Nephron progenitor cell (in vitro differentiated cells): ENCODE results near the gene PPP1CA.

Experiments
- DNase-seq: peaks from one replicate; pipeline ENCODE4 v3.0.0; 2021
- H3K27ac Mint-ChIP-seq: 2 replicates; pipeline ENCODE4 v1.8.0; 2021; ENCODE audit warnings: mild to moderate bottlenecking, moderate library complexity, mixed read lengths
- H3K27me3 Mint-ChIP-seq: 2 replicates; pipeline ENCODE4 v1.8.0; 2021; ENCODE audit warnings: mild to moderate bottlenecking, low read depth, mixed read lengths; ENCODE audit not compliant: poor library complexity
- H3K36me3 Mint-ChIP-seq: 2 replicates; pipeline ENCODE4 v1.8.0; 2021; ENCODE audit warnings: low read depth, mixed read lengths
- H3K4me1 Mint-ChIP-seq: 2 replicates; pipeline ENCODE4 v1.8.0; 2021; ENCODE audit warnings: mixed read lengths
- H3K4me3 Mint-ChIP-seq: 2 replicates; pipeline ENCODE4 v1.8.0; 2021; ENCODE audit warnings: mild to moderate bottlenecking, moderate library complexity, mixed read lengths
- H3K9me3 Mint-ChIP-seq: 2 replicates; pipeline ENCODE4 v1.8.0; 2021; ENCODE audit warnings: mild to moderate bottlenecking, moderate library complexity, mixed read lengths
- TF ChIP-seq, protein P1 (sequence below): fragments of 200-600 bp; sonication (generic); IDR thresholded peaks from 2 replicates; pipeline ENCODE4 v1.5.0; 2021; ENCODE audit warnings: antibody characterized with exemption

PPP1CA gene

DNA sequence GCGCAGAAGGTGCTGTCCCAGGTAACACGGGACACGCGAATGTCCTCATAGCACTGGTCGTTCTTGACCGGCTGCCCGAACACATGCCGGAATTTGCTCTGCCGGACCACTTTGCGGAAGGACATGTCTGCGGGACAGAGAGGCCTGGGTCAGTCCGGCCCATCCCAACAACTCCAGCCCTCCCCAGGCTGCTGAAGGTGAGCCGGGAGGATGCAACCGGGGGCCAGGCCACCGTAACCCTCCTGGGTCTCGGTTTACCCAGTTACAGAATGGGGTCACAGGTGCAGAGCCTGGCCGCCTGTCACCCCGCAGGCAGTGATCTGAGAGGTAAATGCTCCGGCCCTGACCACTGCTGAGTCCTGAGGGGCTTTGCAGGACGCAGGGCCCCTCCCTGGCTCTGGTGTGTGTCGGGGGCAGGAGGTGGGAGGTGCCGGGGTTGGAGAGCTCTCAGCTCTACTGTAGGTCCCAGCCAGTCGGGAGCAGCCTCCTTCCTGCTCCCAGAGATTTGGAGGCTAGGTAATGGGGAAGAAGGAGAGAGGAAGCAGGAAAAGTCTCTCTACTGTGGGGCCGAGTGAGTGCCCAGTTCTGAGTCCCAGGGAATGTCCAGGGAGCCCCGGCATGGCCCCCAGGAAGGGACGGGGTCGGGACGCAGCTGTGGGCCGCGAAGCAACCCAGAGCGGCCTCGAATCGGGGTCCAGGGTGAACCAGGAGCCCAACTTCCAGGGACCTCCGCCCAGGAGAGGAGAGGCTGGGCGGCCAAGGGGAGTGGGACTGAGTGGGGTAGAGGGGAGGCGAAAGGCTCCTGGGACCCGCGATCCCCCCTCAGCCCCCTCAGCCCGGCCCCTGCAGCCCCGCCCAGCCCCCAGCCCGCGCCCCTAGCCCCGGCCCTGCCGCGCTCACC, 41.1 kb upstream of the PPP1CA start:
- Mint-ChIP-seq H3K9me3 (no peaks in the 10 kb centered on the region), H3K4me3 (peak overlapping the region; percentile 88), H3K27ac (peak overlapping the region; percentile 79), H3K36me3 (peaks cover 5% of the 10 kb centered on the region), H3K27me3 (peaks cover 5% of the 10 kb centered on the region), H3K4me1 (peaks cover 28% of the 10 kb centered on the region)
- DNase-seq = no peak
- TF ChIP-seq, protein P1, sequence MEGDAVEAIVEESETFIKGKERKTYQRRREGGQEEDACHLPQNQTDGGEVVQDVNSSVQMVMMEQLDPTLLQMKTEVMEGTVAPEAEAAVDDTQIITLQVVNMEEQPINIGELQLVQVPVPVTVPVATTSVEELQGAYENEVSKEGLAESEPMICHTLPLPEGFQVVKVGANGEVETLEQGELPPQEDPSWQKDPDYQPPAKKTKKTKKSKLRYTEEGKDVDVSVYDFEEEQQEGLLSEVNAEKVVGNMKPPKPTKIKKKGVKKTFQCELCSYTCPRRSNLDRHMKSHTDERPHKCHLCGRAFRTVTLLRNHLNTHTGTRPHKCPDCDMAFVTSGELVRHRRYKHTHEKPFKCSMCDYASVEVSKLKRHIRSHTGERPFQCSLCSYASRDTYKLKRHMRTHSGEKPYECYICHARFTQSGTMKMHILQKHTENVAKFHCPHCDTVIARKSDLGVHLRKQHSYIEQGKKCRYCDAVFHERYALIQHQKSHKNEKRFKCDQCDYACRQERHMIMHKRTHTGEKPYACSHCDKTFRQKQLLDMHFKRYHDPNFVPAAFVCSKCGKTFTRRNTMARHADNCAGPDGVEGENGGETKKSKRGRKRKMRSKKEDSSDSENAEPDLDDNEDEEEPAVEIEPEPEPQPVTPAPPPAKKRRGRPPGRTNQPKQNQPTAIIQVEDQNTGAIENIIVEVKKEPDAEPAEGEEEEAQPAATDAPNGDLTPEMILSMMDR = no peak

DNA sequence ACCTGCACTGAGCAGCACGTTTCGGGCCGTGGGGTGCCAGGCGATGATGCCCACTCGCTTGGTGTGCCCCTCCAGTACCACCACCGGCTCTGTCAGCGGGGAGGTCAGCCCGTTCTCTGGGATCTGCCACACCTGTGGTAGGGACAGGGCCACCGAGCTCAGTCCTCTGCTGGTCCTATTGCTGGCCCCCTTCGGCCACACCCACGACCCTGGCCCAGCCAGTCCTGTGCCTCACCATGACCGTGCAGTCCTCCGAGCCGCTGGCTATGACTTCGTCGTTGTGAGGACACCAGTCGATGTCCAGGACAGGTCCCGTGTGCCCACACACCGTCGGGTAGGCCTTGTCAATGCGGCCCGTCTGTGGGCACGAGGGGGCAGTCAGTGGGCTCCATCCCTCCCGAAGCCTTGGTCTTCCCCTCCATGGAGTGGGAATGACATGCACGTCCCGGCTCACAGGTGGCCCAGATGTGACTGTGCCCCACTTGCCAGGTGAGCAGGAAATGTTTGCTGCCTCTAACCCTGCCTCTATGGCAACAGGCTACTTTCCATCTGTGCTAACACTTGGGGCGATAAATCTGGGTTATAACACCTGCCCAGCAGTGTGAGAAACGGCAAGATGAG, 40.2 kb upstream of the PPP1CA start:
- TF ChIP-seq, protein P1 = no peak
- Mint-ChIP-seq H3K4me1 (peaks cover 28% of the 10 kb centered on the region), H3K27ac (no peak overlapping the region), H3K9me3 (no peaks in the 10 kb centered on the region), H3K36me3 (peaks cover 5% of the 10 kb centered on the region), H3K27me3 (peaks cover 5% of the 10 kb centered on the region), H3K4me3 (peak overlapping the region; percentile 88)
- DNase-seq = no peak

DNA sequence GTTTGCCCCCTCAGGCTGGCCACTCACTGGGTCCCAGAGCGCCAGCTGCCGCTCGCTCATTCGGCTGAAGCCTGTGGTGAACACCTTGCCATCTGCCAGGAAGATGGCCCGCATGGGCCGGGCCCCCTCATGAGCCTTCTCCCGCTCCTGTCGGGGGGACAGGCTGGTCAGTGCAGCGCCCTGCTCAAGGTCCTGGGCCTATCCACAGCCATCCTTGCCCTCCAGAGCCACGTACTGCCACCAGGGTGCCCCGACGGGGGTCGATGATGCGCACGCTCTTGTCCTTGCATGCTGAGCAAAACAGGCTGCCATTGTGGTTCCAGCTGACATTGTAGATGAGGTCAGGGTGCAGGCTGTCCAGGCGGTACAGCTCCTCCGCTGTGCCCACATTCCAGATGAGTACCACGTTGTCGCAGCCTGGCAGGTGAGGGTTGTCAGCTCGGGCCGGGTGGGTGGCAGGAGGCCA, 39.5 kb upstream of the PPP1CA start:
- Mint-ChIP-seq H3K4me3 (no peak overlapping the region), H3K27me3 (peaks cover 5% of the 10 kb centered on the region)
- TF ChIP-seq, protein P1 = no peak

DNA sequence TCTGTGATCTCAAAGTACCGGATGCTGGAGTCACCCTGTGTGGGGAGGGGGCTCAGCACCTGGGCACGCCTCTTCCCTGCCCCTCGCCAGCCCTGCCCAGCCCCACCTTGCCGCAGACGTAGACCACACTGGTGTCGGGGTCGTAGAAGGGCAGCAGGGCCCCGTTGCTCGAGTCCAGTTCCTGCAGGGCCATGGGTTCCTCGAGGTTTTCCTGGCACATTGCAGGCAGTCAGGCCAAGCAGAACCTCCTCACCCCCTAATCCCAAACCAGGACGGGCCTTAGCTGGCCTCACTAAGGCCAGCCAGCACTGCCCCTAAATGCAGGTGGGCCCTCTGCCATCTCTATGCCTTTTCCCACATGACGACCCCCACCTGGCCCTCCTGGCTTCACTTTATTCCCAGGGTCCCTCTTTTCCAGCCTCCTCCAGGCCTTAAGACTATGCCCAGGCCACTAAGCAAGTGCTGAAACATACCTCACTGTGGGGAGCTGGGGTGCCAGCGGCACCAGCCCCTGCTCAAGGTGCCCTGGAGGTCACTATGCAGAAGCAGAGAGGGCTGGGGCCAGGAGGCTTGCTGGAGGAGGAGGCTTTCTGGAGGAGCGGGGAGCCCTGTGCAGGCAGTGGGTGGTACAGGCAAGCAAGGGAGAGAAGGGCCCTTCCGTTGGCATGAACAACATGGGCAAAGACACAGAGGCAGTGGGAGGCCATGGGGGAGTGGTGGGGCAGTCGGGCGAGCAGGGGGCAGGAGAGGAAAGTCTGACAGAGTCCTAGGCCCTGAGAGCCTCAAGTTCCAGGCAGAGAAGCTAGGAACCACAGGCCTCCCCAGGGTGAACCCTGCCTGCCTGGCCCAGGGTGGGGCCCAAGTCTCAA, 38.8 kb upstream of the PPP1CA start:
- H3K4me3 Mint-ChIP-seq = peak overlapping the region; percentile 52
- no peaks in the 10 kb centered on the region for H3K27me3 Mint-ChIP-seq
- no peaks in the 10 kb centered on the region for H3K9me3 Mint-ChIP-seq
- H3K36me3 Mint-ChIP-seq = peaks cover 5% of the 10 kb centered on the region
- H3K4me1 Mint-ChIP-seq = peaks cover 24% of the 10 kb centered on the region
- TF ChIP-seq, protein P1 = no peak
- no peak for DNase-seq
- peak overlapping the region; percentile 39 for H3K27ac Mint-ChIP-seq

More for the DNA sequence above, 39.5 kb upstream of the PPP1CA start:
- Mint-ChIP-seq H3K9me3 (no peaks in the 10 kb centered on the region), H3K4me1 (peaks cover 30% of the 10 kb centered on the region), H3K36me3 (peaks cover 5% of the 10 kb centered on the region), H3K27ac (no peak overlapping the region)
- DNase-seq = no peak

DNA sequence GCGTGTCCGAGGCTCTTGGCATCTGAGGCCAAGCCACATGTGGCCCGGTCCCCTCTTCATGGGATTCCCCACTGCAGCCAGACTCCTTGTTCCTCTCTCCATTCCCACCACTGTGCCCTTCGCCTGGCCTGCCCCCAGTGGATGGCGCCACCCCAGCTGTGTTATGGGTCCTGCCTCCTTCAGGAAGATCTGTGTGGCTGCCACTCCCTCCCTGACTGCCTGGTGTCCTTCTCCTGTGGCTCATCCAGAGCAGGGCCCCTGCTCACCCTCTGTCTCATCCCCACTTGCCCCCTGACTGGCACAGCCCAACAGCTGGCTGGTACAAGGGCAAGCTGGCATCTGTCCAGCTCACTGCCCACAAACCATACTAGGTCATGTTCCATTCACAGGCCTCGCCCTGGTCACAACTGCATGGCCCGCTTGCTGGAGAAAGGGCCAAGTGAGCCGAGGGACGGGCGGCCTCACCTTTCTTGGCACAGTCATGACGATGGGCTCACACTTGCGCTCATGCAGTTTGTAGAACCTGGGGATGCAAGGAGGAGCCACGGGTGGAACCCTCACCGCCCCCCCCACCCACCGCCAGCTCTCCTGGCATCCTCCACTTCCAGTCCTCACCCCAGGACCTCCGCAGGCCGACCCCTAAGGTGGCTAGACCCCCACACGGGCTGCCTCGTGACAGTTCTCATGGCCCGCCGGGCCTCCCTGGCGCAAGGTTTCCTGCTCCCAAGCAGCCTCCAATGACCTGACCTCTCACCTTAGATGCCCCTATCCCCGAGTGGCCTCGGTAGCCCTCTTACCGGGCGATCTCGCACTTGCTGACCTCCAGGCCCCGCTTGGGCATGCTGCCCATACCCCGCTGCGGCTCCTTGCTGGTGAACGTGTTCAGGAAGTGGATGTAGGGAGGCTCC, 37.9 kb upstream of the PPP1CA start:
- DNase-seq = no peak
- TF ChIP-seq, protein P1 = no peak
- H3K36me3 Mint-ChIP-seq = peaks cover 5% of the 10 kb centered on the region

More for the DNA sequence above, 37.9 kb upstream of the PPP1CA start:
- Mint-ChIP-seq H3K4me1 (peaks cover 15% of the 10 kb centered on the region), H3K27me3 (no peaks in the 10 kb centered on the region), H3K9me3 (no peaks in the 10 kb centered on the region), H3K4me3 (no peak overlapping the region), H3K27ac (peak overlapping the region; percentile 84)
